Panc1 (cell line): ENCODE measurements around the gene EIF4E2. TPM values are rescaled to one million over a fixed set of nuclear protein-coding genes. Genes with fewer than 3 reads are reported as not detected.

Source experiments
- ATAC-seq: fragments of 200-7000 bp; cut with Tn5 transposase; 2 replicates; pipeline ENCODE4 v1.9.1; 2020; ENCODE audit warnings: mild to moderate bottlenecking, moderate library complexity
- BruUV-seq: library from RNA; stranded (reverse); fragments of 400-500 nt; replicated peaks from 2 replicates; lab custom pipeline; 2021; lab: Mats Ljungman, UMichigan
- CTCF ChIA-PET: fragments of 300-600 bp; sonication (Branson Sonifier 250); formaldehyde crosslinking; loops from one replicate; lab custom pipeline; 2022; ENCODE audit warnings: antibody characterized with exemption; lab: Charles Lee
- POLR2A ChIA-PET: fragments of 300-600 bp; sonication (Branson Sonifier 250); formaldehyde crosslinking; loops from one replicate; lab custom pipeline; 2022; ENCODE audit warnings: antibody characterized with exemption; lab: Charles Lee
- DNase-seq: peaks from one replicate; pipeline ENCODE4 v3.0.0-alpha.2; 2010; ENCODE audit warnings: low read depth, low spot score
- H3K27ac ChIP-seq: 2 replicates; pipeline ENCODE4 v1.5.1; 2011; ENCODE audit warnings: mild to moderate bottlenecking, low read length, inconsistent platforms
- H3K27me3 ChIP-seq: fragments of 200-500 bp; sonication (Bioruptor generic); 2 replicates; pipeline ENCODE4 v1.6.0; 2014; ENCODE audit warnings: low read length, inconsistent platforms; ENCODE audit not compliant: control insufficient read depth, insufficient read depth
- H3K36me3 ChIP-seq: fragments of 200-500 bp; sonication (Bioruptor generic); 2 replicates; pipeline ENCODE4 v1.5.1; 2014; ENCODE audit warnings: inconsistent platforms, mild to moderate bottlenecking, low read length, moderate library complexity; ENCODE audit not compliant: control insufficient read depth, insufficient read depth
- H3K4me1 ChIP-seq: 2 replicates; pipeline ENCODE4 v1.5.1; 2011; ENCODE audit warnings: inconsistent platforms, mild to moderate bottlenecking, low read length, moderate library complexity; ENCODE audit not compliant: control insufficient read depth, insufficient read depth
- H3K4me3 ChIP-seq, 2 experiments: 2 replicates each; pipeline ENCODE4 v1.5.1; 2011 to 2012; ENCODE audit warnings: low read depth in 2 of 2, low read length in 2 of 2, mild to moderate bottlenecking in 2 of 2, inconsistent platforms in 1 of 2, moderate library complexity in 1 of 2
- H3K9me3 ChIP-seq: fragments of 200-500 bp; sonication (Bioruptor generic); 2 replicates; pipeline ENCODE4 v1.5.1; 2014; ENCODE audit warnings: low read depth, mild to moderate bottlenecking, inconsistent platforms, low read length, moderate library complexity; ENCODE audit not compliant: control insufficient read depth, insufficient read depth
- POLR2AphosphoS5 ChIP-seq: IDR thresholded peaks from 2 replicates; pipeline ENCODE4 v1.6.1; 2012; ENCODE audit warnings: mild to moderate bottlenecking, low read depth, low read length, moderate library complexity
- SIN3A ChIP-seq: IDR thresholded peaks from 2 replicates; pipeline ENCODE4 v1.6.1; 2012; ENCODE audit warnings: low read depth, mild to moderate bottlenecking, low read length, moderate library complexity, borderline replicate concordance; ENCODE audit not compliant: insufficient read depth
- TCF7L2 ChIP-seq: IDR thresholded peaks from 2 replicates; pipeline ENCODE4 v1.6.1; 2011; ENCODE audit warnings: mild to moderate bottlenecking, low read depth, low read length, inconsistent platforms
- in situ Hi-C: cut with HindIII; loops from 2 replicates; pipeline ENCODE4 v1.10.0; 2016; ENCODE audit warnings: low sequenced_read_pairs, low pct_unique_long_range_greater_than_20kb
- intact Hi-C: fragments of 100-400 bp; cut with micrococcal nuclease; formaldehyde crosslinking; loops from one replicate; pipeline ENCODE4 v1.10.0; 2022; ENCODE audit not compliant: unreplicated experiment
- total RNA-seq: library from RNA; stranded (reverse); gene quantifications from one replicate; pipeline ENCODE4 v1.2.1, GENCODE V29; 2021; ENCODE audit not compliant: unreplicated experiment
- TF ChIP-seq, protein P1 (sequence below), 2 experiments: IDR thresholded peaks; 2 replicates each; pipeline ENCODE4 v1.6.1; 2011 to 2012; ENCODE audit warnings: low read depth in 2 of 2, control low read depth in 1 of 2, low read length in 1 of 2, mild to moderate bottlenecking in 1 of 2, moderate library complexity in 1 of 2; ENCODE audit not compliant: insufficient read depth in 1 of 2
- TF ChIP-seq, protein P2 (sequence below): fragments of 450-650 bp; IDR thresholded peaks from 2 replicates; pipeline ENCODE4 v1.5.1; 2017; ENCODE audit warnings: mild to moderate bottlenecking

Gene EIF4E2
- total RNA-seq, 1 experiment from 2014 or later = 84.0 TPM

DNA sequence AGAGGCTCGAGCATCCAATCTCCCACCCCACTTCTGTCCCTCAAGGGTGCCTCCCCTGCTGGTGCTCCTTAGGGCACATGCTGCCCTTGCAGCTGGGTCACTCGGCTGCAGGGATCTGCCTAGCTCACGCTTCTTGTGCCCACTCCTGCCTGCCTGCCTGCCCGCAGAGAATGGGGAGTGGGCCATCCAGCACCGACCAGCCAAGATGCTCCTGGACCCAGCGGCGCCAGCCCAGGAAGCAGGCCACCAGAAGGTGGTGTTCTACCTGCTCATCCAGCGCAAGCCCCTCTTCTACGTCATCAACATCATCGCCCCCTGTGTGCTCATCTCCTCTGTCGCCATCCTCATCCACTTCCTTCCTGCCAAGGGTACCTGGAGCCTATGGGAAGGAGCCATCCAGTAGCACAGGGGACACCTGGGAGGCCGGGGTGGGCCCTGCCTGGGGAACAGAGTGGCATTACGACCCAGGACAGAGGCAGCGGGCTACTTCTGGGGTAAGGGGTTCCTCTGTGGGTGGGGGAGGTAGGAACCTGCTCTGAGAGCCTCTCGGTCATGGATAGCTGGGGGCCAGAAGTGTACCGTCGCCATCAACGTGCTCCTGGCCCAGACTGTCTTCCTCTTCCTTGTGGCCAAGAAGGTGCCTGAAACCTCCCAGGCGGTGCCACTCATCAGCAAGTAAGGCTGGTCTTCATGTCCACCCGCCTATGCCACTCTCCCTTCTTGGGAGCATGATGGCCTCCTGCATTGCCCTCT is 7.6 kb upstream of the EIF4E2 start:
- in situ Hi-C loops (no loop called here), intact Hi-C loops (no loop called here)
- H3K9me3 ChIP-seq = no peaks in the 10 kb centered on the region
- ChIA-PET POLR2A (no interaction called here), CTCF (no interaction called here)
- DNase-seq = no peak
- H3K4me1 ChIP-seq = no peaks in the 10 kb centered on the region
- H3K36me3 ChIP-seq = no peaks in the 10 kb centered on the region
- no peak overlapping the region for H3K27ac ChIP-seq
- no peaks in the 10 kb centered on the region for H3K27me3 ChIP-seq
- H3K4me3 ChIP-seq = no peak overlapping the region
- no TSS peak for BruUV-seq
- ATAC-seq = no peak
- TF ChIP-seq TCF7L2 (no peak), SIN3A (no peak), POLR2AphosphoS5 (no peak)
- TF ChIP-seq, protein P1, sequence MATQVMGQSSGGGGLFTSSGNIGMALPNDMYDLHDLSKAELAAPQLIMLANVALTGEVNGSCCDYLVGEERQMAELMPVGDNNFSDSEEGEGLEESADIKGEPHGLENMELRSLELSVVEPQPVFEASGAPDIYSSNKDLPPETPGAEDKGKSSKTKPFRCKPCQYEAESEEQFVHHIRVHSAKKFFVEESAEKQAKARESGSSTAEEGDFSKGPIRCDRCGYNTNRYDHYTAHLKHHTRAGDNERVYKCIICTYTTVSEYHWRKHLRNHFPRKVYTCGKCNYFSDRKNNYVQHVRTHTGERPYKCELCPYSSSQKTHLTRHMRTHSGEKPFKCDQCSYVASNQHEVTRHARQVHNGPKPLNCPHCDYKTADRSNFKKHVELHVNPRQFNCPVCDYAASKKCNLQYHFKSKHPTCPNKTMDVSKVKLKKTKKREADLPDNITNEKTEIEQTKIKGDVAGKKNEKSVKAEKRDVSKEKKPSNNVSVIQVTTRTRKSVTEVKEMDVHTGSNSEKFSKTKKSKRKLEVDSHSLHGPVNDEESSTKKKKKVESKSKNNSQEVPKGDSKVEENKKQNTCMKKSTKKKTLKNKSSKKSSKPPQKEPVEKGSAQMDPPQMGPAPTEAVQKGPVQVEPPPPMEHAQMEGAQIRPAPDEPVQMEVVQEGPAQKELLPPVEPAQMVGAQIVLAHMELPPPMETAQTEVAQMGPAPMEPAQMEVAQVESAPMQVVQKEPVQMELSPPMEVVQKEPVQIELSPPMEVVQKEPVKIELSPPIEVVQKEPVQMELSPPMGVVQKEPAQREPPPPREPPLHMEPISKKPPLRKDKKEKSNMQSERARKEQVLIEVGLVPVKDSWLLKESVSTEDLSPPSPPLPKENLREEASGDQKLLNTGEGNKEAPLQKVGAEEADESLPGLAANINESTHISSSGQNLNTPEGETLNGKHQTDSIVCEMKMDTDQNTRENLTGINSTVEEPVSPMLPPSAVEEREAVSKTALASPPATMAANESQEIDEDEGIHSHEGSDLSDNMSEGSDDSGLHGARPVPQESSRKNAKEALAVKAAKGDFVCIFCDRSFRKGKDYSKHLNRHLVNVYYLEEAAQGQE (IDR thresholded peaks at IDR 0.05; ENCODE audit: insufficient read depth in 1 of 2, low read depth in 2 of 2, low read length in 1 of 2) = no peak

DNA sequence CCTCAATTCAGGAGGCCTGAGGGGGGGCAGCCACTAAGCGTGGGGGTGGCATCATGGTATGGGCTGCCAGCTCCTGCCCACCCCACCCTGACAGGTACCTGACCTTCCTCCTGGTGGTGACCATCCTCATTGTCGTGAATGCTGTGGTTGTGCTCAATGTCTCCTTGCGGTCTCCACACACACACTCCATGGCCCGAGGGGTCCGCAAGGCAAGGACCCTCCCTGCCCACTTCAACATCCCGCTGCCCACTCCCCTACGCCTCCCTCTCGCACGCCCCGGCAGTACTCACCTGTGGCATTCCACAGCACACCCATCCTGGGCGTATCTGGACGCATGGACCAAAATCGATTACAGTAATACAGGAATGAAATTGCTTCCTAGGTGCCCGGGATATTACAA is 7.0 kb upstream of the EIF4E2 start:
- CTCF ChIA-PET = no interaction called here

More for the DNA sequence above, 7.0 kb upstream of the EIF4E2 start:
- no peak for ATAC-seq
- intact Hi-C loops (no loop called here), in situ Hi-C loops (no loop called here)
- TF ChIP-seq SIN3A (no peak), POLR2AphosphoS5 (no peak), TCF7L2 (no peak)
- TF ChIP-seq, protein P2, sequence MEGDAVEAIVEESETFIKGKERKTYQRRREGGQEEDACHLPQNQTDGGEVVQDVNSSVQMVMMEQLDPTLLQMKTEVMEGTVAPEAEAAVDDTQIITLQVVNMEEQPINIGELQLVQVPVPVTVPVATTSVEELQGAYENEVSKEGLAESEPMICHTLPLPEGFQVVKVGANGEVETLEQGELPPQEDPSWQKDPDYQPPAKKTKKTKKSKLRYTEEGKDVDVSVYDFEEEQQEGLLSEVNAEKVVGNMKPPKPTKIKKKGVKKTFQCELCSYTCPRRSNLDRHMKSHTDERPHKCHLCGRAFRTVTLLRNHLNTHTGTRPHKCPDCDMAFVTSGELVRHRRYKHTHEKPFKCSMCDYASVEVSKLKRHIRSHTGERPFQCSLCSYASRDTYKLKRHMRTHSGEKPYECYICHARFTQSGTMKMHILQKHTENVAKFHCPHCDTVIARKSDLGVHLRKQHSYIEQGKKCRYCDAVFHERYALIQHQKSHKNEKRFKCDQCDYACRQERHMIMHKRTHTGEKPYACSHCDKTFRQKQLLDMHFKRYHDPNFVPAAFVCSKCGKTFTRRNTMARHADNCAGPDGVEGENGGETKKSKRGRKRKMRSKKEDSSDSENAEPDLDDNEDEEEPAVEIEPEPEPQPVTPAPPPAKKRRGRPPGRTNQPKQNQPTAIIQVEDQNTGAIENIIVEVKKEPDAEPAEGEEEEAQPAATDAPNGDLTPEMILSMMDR = no peak
- TF ChIP-seq, protein P1 (IDR thresholded peaks at IDR 0.05; ENCODE audit: insufficient read depth in 1 of 2, low read depth in 2 of 2, low read length in 1 of 2) = no peak
- no peak for DNase-seq
- no peaks in the 10 kb centered on the region for H3K9me3 ChIP-seq
- H3K4me3 ChIP-seq = no peak overlapping the region
- no peaks in the 10 kb centered on the region for H3K36me3 ChIP-seq
- BruUV-seq = no TSS peak
- POLR2A ChIA-PET = no interaction called here
- H3K27ac ChIP-seq = no peak overlapping the region
- H3K4me1 ChIP-seq = no peaks in the 10 kb centered on the region
- no peaks in the 10 kb centered on the region for H3K27me3 ChIP-seq
